GM21515 (cell line): Measurements from ENCODE around the gene KCNJ15.
"Not testable (repeated sequence)": the region's sequence is repeated elsewhere in the genome, so short reads cannot be mapped to it uniquely, and the experiment has no call there.

Experiments
- ATAC-seq: cut with Tn5 transposase; IDR thresholded peaks from one replicate; pipeline ENCODE4 v1.9.1; 2021; ENCODE audit not compliant: unreplicated experiment

Gene KCNJ15

DNA sequence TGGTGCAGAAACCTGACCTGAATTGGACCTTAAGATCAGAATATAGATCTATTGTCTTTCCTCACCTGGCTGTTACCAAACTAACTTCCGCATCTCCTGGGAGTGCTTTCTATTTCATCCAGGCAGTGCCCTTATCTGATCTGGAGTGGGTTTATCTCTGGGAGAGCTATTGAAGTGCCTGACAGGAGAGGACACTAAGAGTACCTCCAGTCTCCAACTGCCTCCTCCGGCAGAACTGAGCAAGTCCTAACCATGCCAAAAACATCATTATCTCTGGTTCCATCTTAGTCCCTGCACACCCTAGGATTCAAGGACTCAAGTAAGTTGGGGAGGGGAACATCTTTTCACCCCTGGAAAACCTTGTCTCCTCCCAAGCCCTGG is 12.4 kb upstream of the KCNJ15 start:
- ATAC-seq: no peak

DNA sequence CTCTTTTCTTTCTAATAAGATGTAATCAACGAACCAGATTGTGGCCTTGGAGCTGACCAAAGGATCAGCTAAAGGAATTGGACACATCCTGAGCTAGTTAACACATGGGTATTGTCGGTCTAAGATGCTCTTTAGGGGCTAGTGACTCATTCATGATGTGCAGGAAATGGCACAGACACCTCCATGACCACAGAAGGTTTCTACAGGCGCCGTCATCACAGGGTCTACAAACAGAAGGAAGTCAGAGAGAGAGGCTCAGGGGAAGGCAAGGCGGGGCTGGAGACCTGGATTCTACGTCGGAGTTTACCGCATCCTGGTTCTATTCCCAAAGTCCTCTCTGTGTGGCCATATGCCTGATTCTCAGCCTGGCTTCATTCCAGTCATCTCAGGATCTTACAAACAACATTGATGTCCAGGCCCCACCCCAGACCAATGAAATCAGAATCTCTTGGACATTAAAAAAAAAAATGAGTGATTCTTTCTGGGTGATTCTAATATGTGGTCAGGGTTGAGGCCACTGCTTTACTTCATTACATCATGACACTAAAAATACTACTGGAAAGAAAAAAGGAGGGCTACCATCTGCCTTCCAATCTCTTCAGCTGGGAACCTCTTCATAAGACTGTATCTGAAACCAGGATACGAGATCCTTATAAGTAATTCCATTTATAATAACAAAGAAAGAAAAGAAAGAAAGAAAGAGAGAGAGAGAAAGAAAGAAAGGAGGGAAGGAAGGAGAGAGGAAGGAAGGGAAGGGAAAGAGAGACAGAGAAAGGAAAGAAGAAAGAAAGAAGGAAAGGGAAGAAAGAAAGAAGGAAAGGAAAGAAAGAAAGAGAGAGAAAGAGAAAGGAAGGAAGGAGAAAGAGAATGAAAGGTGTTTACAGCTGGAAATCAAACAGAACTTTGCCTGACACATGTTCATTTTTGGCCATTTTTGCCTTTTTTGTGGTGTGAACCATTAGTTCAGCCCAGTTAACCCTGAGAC is 11.6 kb upstream of the KCNJ15 start:
- ATAC-seq: peak; percentile 72

DNA sequence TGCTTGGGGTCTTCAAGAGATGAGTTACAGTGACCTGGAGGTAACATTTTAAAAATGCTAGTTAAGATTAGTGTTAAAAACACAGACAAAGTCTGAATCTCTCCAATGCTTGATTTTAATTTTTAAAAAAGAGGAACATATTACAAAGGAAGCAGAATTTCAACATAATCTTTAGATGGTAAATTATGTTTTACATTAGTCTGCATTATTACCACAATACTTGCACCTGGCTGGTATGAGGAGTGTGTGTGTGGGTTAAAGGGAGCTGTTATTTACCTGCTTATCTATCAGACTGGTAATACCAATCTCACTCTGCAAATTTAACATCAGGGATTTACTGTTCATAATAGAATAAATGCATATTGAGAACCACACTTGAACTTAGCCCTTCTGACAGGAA is 10.3 kb upstream of the KCNJ15 start:
- no peak for ATAC-seq

DNA sequence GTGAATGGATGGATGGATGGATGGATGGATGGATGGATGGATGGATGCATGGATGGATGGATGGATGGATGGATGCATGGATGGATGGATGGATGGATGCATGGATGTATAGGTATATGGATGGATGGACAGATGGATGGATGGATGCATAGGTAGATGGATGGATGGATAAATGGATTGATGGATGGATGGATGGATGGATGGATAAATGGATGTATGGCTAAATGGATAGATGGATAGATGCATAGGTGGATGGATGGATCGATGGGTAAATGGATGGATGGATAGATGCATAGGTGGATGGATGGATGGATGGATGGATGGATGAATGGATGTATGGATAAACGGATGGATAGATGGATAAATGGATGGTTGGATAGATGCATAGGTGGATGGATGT is 9.7 kb upstream of the KCNJ15 start:
- ATAC-seq: not testable (repeated sequence)

DNA sequence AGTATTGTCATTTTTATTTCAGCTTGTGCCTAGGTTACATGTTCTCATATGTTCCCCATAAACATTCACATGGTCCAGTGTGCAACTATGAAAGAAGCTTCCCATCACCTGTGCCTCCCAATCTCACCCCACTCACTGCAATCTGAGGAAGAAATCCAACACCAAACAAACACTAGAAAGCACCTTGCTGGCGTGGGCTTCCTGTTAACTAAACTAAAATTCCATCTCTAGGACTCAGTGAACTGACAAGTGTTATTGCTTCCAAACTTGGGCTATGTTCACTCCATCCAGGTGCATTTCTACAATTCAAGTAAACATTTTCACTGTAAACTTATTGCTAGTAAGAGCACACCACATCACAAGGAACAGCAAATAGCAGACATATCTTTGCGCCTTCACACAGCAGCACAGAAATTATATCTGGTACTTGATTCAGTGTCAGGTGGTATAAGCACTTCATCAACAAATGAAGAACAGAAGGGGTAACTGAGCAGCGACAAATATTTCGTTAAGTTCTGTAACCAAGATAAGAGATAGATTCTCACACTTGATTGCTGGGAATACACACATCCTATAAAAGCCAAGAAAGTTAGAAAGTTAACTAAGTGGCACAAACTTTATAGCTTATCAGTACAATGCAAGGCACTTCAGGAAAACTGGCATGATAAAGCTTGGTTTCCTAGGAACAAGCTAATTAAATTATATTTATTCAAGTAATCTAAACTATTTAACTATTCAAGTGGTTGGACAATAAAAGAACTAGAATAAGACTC is 8.9 kb upstream of the KCNJ15 start:
- no peak for ATAC-seq

DNA sequence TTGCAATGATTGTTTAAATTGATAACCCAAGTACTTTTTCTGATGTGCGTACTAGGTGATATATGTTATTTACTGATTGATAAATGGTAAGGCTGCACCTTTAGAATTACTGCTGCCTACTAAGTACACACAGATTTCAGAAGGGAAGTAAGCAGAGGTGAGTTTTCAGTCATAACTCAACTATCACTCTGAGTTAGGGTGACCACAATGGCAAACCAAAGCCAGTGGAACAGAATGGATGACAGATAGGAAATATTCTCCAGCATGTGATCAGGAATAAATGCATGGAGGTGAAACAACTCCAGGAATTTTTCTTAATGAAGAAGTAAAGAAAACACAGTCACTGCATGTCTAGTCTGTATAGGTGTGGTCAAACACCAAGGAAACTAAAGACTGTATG is 7.5 kb upstream of the KCNJ15 start:
- no peak for ATAC-seq

DNA sequence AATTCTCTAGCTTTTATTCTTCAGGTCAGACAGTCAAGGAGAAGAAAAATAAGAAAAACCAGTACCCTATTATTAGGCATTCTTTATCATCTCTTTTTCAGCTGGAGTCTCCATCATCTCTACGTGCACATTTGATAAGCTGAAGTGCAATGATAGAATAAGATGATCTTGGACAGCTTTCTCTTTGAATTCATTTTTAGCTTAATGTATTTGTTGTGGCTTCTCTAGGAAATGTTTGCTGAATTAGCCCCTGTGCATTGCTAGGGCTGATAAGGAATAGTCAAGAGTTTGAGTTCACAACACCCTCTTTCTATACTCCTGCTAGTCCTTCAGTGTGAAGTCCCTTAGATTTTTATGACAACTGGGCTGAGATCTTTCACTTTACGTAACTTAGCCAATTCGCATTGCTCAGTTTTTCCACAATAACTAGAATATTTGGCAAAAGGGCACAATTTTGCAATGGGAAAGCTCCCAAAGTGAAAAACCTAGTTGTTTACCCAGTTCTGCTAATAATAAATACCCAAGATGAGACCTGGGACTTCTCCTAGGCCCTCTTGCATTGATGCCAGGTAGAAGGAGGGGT is 7.0 kb upstream of the KCNJ15 start:
- no peak for ATAC-seq

DNA sequence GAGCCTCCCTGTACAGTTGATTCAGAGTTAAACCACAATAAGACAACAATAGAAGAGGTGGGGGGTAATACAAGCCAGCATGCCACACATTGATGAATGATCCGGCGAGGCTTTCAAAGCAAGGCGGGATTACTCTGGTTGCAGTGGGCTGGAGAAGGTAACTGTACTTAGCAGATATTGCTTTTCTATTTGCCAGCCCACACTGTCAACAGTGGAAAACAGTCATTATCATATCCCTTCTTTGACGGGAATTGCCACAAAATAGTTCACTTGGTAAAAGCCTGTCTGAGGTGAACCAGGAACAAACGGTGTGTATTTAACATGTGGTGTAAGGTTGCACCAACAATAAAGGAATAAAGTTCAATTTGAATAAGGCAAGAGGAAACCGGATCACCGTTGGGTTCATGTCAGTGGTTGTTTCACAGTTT is 5.8 kb upstream of the KCNJ15 start:
- ATAC-seq: no peak

DNA sequence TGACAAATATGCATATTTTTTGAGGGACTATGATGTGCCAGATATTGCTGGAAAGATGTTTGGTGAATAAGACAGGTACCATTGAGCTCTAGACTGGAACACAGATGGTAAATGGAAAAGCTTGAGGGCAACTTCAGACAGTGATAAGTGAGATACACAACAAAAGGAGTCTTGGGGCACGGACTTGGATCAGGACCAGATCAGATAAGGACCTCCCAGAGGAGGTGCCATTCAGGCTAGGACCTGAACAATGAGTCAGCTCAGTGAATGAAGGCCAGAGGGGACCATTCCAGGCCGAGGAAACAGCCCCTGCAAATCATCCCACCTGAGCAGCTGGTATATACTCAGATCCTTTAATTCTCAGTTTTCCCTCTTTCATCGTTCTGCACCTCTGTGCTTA is 1.8 kb upstream of the KCNJ15 start:
- ATAC-seq: no peak

DNA sequence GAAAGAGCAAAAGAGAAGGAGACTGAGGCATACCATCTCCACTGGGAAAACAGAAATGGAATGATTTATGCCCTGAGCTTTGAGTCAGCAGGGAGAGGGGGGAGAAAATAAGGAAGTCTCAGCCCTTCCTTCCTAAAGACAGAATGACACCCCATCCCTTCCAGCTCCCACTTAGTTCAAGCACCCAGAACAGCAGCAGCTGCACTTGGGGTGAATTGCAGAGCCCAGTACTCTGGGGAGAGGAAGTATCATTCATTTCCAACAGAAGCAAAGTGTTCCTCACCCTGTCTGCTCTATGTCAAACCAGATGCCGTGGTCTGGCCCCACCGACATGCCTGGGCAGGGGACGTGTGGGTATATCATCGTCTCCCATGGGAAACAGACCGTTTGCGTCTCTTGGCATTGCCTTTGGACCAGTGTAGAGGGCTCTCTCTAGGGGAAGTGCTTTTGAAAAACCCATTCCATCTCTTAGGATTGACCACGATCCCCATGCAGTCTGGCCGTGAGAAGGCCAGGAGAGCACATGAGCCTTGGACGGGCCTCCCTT is 1.1 kb upstream of the KCNJ15 start:
- no peak for ATAC-seq

DNA sequence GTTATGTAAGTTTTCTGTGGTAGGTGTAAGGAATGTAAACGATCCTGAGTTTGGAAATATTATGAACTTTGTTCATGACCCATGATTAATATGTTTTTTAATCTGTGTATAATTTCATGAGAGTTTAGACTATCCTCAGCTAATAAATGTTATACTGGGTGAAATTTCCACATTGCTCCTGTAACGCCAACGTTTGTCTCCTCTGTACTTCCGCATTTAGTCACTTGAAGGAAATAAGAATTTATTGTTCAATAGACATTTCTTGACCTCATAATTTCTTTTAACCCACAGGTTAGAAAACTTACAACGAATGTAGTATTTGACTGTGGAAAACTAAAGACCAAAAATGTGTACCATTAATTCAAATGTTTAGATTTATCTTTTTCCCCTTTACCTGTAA is 876 bp downstream of the KCNJ15 start:
- ATAC-seq: no peak

DNA sequence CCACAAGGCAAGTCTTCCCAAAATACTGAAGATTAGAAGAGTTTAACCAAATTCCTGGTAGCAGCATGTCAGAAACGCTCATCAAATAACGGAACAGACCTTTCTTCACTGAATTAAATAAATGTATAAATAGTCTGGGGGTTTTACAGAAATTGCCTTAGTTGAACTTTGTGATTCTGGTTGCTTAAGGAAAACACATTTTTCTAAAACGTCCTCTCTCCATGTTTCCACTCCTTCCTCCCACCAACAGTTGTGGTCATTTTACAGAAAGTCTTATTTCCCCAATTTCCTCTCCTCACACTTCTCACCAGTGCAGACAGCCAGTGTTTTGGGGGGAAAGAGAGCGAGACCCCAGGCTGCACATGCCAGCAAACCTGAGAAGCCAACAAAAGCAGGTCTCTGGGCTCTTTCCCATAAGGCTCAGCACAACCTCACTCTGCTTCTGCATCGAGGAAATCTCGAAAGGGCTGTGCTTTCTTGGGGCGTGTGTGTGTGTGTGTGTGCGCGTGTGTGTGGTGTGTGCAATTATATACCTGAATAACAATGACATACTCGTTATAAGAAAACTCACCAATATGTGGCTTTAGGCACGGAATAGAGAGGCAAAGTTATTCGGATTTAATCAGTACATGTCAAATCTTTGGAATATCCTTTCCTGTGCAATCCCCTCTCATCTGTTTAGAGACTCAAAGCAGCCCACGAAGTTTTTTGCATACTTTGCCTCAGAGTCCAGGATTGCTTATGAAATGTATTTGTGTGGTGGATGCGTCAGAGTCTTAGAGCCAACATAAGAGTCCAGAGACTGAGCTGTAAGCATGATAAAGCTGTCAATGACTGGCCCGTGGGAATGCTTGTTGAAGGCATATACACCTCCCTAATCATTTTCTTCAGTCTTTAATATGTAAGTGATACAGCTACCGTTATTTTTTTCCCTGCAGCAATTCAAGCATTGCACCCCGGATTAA is 2.0 kb downstream of the KCNJ15 start:
- ATAC-seq: no peak

DNA sequence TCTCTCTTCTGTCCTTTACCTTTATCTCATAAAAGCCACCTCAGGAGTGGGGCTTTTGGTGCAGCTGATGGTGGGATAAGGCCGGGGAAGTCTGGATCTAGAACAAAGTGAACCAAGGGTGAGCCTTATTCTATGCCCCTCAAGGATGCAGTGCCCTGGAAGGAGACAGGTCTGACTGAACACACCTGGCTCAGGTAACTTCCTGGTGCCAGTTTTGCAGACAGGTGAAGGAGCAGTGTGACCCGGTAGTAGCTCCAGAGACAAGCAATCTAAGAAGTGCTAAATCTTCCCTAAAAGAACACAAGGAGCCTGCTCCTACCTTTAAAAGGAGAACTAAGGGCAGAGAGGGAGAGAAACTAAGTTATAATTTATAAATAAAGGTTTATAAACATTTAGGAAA is 2.9 kb downstream of the KCNJ15 start:
- no peak for ATAC-seq

DNA sequence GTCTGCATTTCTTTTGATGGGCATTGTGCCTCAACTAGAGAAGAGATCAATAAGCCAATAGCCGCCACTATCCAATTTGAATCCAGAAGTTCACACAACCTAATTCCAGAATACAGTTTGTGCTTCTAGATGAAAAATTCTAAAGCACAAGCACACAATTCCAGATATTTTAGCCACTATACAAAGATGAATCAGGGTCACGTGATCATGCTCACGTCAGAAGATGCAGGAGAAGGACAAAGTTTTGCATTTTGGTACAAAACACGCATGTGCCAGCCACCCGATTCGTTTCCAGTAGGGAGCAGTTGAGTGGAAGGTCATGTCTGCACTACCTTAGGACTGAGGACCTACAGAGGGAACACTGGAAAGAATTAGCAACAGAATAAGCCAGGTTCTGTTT is 3.6 kb downstream of the KCNJ15 start:
- ATAC-seq: no peak

DNA sequence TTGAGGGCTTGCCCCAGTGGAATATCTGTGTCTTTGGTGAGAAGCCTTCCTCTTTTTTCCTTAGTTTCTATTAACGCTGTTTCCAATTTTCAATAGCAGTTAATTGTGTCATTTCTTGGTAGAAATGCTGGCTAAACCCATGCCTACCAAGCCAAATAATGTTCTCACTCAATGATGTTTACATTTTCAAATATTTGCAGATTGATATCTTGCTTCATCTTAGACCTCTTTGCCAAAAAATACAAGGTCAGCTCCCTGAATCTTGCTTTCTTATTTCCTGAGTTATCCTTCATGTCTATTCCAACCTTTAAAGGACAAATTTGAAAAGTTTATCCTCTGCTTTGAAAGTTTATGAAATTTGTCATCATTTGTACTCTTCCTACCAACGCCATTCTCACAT is 5.1 kb downstream of the KCNJ15 start:
- ATAC-seq: no peak

DNA sequence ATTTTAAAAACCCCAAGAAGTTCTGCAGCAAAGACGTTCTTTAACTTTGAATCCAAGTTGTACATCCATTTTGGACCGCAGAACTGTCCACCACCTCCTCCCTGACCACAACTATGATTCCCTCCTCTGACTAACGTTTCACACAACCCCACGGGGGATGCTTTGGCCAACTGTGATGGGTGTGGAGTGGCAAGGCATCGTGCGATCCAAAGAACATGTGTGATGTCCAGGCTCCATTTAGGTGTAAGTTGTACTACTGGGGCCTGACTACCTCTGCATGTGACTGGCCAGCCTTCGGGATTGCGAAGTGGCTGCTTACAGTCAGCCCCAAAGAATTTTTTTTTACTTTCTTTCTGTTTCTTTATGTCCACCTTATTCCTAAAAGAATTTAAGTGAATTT is 6.7 kb downstream of the KCNJ15 start:
- ATAC-seq: no peak

DNA sequence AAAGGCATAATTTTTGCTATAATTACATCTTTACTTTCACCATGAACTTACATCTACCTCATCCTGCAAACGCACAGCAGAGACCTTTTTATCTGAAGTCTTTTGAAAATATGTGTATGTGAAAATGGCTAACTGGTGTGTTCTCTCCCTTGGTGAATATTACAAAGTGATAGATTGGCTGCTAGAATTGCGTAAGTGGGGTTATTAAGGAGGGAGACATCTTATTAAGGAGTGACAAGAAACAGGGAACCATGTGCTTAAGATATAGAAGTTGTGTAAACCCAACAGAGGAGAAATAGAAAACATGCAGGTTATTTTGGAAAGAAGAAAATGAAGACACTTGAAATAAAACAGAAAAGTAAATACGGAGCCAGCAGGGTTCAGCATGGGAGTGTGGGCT is 7.8 kb downstream of the KCNJ15 start:
- no peak for ATAC-seq

DNA sequence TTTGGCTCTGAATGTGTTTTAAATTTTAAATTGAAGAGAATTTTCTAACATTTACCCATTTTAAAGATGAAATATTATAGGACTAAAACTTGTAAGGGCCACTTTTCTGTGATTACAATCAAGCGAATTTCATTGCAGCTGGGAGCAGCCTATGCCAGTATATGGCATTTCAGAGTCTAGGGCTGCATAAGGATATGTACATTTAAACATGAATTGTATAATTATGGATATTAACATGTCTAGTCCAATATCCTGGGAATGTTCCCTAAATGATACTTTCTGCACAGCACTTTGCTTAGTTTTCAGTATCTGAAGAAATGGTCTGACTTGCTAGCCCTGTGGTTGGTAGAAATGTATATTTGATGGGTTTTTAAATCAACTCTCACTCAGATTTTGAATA is 8.4 kb downstream of the KCNJ15 start:
- no peak for ATAC-seq

DNA sequence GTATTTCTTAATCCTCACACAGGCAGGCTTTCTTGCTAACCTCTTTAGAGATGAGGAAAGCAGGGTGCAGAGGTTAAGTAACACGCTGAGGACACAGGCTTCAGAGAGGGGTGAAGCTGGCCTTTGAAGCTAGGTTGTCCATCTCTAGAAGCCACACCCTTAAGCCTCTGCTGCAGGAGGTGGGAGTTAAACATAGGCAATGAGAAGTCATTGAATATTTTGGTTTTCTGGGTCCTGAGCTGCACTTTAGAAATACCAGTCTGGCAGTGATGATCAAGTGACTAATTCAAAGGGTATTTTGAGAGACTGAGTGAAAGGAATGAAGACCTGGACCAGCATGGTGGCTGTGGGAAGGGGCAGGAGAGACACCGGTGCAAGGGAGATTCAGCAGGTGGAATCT is 9.9 kb downstream of the KCNJ15 start:
- no peak for ATAC-seq

DNA sequence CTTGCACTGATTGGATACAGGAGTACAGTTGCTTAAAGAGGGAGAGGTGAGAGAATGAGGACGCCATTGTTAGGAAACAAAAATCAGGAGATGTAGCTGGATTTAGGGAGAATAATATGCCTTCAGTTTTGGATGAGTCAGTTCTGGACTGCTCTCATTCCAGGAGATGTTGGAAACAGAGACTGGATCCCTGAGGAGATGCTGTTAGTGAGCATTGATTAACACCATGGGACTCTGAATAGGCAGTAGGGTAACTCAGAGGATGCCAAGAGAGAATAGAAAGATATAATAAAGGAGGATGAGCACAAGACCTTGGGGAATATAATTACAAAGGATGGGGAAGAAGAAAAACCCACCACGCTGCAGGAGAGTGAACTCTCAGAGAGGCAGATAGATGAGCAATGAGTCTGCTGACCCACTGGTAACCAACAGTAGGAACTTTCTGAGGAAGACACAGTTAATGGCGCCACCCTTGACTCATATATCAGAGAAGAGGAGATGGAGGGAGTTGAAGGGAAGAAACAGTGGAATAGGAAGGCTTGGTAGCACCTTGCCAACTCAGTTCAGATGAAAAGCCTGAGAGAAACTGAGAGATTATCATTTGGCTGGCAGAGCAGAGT is 10.5 kb downstream of the KCNJ15 start:
- ATAC-seq: no peak
